CD4-positive, alpha-beta T cell (primary cell): ENCODE data around the gene MRPS31. TPM values are rescaled to one million over a fixed set of nuclear protein-coding genes. Genes with fewer than 3 reads are reported as not detected.

Experiments
- ATAC-seq: fragments of 200-7000 bp; cut with Tn5 transposase; one replicate; pipeline ENCODE4 v1.10.0; 2022; ENCODE audit warnings: mild to moderate bottlenecking; ENCODE audit not compliant: poor library complexity
- CTCF ChIA-PET: fragments of 350-600 bp; sonication (Branson Sonifier 250); formaldehyde crosslinking; loops from one replicate; lab custom pipeline; 2021; ENCODE audit warnings: antibody characterized with exemption, inconsistent platforms; lab: Charles Lee
- POLR2A ChIA-PET: fragments of 350-600 bp; sonication (Branson Sonifier 250); formaldehyde crosslinking; loops from one replicate; lab custom pipeline; 2021; ENCODE audit warnings: antibody characterized with exemption, inconsistent platforms; lab: Charles Lee
- DNase-seq, 14 experiments: peaks; one replicate each; pipeline ENCODE4 v3.0.0-alpha.2; 2013 to 2020; ENCODE audit warnings: mixed read lengths in 2 of 14
- H3K27ac ChIP-seq, 2 donors: one replicate each; pipeline versions ENCODE4 v1.5.1 to v1.7.0; 2013; ENCODE audit warnings: low read length in 2 of 2, low read depth in 1 of 2, mild to moderate bottlenecking in 1 of 2
- H3K27me3 ChIP-seq, 2 experiments: 1 replicate in 1 of 2; 2 replicates in 1 of 2; pipeline versions ENCODE4 v1.6.1 to v1.7.0; 2013; ENCODE audit warnings: low read length in 2 of 2, control low read depth in 1 of 2, mild to moderate bottlenecking in 1 of 2, moderate library complexity in 1 of 2; ENCODE audit not compliant: insufficient read depth in 2 of 2, control insufficient read depth in 1 of 2
- H3K36me3 ChIP-seq: one replicate; pipeline ENCODE4 v1.6.1; 2013; ENCODE audit warnings: low read length, control low read depth; ENCODE audit not compliant: insufficient read depth
- H3K4me1 ChIP-seq: one replicate; pipeline ENCODE4 v1.6.1; 2013; ENCODE audit warnings: low read length, control low read depth; ENCODE audit not compliant: insufficient read depth
- H3K4me3 ChIP-seq: one replicate; pipeline ENCODE4 v1.5.1; 2013; ENCODE audit warnings: mild to moderate bottlenecking, low read length, moderate library complexity
- H3K9me3 ChIP-seq, 2 experiments: 1 replicate in 1 of 2; 2 replicates in 1 of 2; pipeline versions ENCODE4 v1.6.1 to v1.7.0; 2013; ENCODE audit warnings: low read length in 2 of 2, mild to moderate bottlenecking in 2 of 2, control low read depth in 1 of 2, moderate library complexity in 1 of 2; ENCODE audit not compliant: control insufficient read depth in 1 of 2, insufficient read depth in 1 of 2
- H3K27ac Mint-ChIP-seq: one replicate; pipeline ENCODE4 v1.8.0; 2020; ENCODE audit warnings: mixed read lengths
- H3K27me3 Mint-ChIP-seq: one replicate; pipeline ENCODE4 v1.8.0; 2021; ENCODE audit warnings: mixed read lengths
- H3K36me3 Mint-ChIP-seq: one replicate; pipeline ENCODE4 v1.8.0; 2021; ENCODE audit warnings: low read depth, mixed read lengths
- H3K4me1 Mint-ChIP-seq: one replicate; pipeline ENCODE4 v1.8.0; 2021; ENCODE audit warnings: low read depth, mixed read lengths
- H3K4me3 Mint-ChIP-seq: one replicate; pipeline ENCODE4 v1.8.0; 2020; ENCODE audit warnings: mild to moderate bottlenecking, mixed read lengths
- H3K9me3 Mint-ChIP-seq: one replicate; pipeline ENCODE4 v1.8.0; 2020; ENCODE audit warnings: mixed read lengths
- CTCF ChIP-seq: fragments of 200-600 bp; IDR thresholded peaks from one replicate; pipeline ENCODE4 v1.8.0; 2022; ENCODE audit warnings: antibody characterized with exemption, mild to moderate bottlenecking
- intact Hi-C, 2 experiments: fragments of 100-400 bp; cut with DNase I in 1 of 2; cut with micrococcal nuclease in 1 of 2; formaldehyde crosslinking; loops; one replicate each; pipeline versions ENCODE4 v1.15.1 to v1.9.0; 2023 to 2025; cut with DNase I, micrococcal nuclease
- total RNA-seq, 174 experiments: library from RNA in 2 of 174; stranded (reverse) in 2 of 174; gene quantifications; one replicate each; pipeline ENCODE4 v1.2.3 and lab custom pipeline; 2021 to 2026

Gene MRPS31
- total RNA-seq, 2 experiments from 2014 or later: 8.3 to 9.5 TPM

- Mint-ChIP-seq H3K4me3 (no peak overlapping the region), H3K36me3 (peaks cover 54% of the 10 kb centered on the region), H3K4me1 (peaks cover 29% of the 10 kb centered on the region), H3K9me3 (no peaks in the 10 kb centered on the region), H3K27me3 (no peaks in the 10 kb centered on the region), H3K27ac (no peak overlapping the region)
- H3K27ac ChIP-seq: no peak overlapping the region
- no peaks in the 10 kb centered on the region for H3K9me3 ChIP-seq
- no peak for TF ChIP-seq CTCF
- peaks cover 26% of the 10 kb centered on the region for H3K4me1 ChIP-seq
- ChIA-PET CTCF (no interaction called here), POLR2A (no interaction called here)
- H3K36me3 ChIP-seq: peaks cover 29% of the 10 kb centered on the region
- ATAC-seq: no peak
- DNase-seq: no peak
- H3K4me3 ChIP-seq: no peak overlapping the region
- no peaks in the 10 kb centered on the region for H3K27me3 ChIP-seq
- intact Hi-C loops: loop anchor here in 1 of 2 experiments (5.0 kb wide), 1 partner anchor 32 kb away; no protein-coding TSS in a partner anchor
Observed at GRCh38 chr13:40794414-40795368, 23.7 kb upstream of the MRPS31 start.

DNA sequence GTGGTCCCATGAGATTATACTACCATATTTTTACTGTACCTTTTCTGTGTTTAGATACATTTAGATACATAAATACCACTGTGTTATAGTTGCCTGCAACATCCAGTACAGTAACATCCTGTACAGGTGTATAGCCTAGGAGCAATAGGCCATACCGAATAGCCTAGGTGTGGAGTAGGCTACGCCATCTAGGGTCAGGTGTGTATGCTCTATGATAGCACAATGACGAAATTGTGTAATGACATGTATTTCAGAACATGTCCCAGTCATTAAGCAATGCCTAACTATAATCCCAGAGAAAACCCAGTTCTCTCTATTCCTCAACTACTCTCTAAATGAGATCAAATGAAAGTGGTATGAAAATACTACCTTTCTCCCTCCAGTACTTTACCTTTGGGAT, 22.3 kb upstream of the MRPS31 start:
- POLR2A ChIA-PET: interaction anchor here (0.7 kb wide), 1 partner anchor 874 kb away, joined by 4 read pairs; no protein-coding TSS in a partner anchor

More for the DNA sequence above, 22.3 kb upstream of the MRPS31 start:
- Histone ChIP-seq H3K27ac (no peak overlapping the region), H3K27me3 (no peaks in the 10 kb centered on the region), H3K4me3 (no peak overlapping the region), H3K36me3 (peaks cover 21% of the 10 kb centered on the region), H3K4me1 (peaks cover 23% of the 10 kb centered on the region), H3K9me3 (no peaks in the 10 kb centered on the region)
- no peak for ATAC-seq
- Mint-ChIP-seq H3K9me3 (no peaks in the 10 kb centered on the region), H3K4me3 (no peak overlapping the region), H3K36me3 (peaks cover 41% of the 10 kb centered on the region), H3K27me3 (no peaks in the 10 kb centered on the region), H3K27ac (no peak overlapping the region), H3K4me1 (peaks cover 26% of the 10 kb centered on the region)
- intact Hi-C loops: no loop called here
- CTCF ChIA-PET: no interaction called here
- DNase-seq: no peak
- no peak for TF ChIP-seq CTCF
